Endothelial cell of hepatic sinusoid (primary cell): ENCODE measurements around the gene SPRN.
"Not testable (repeated sequence)": the region's sequence is repeated elsewhere in the genome, so short reads cannot be mapped to it uniquely, and the experiment has no call there.

Experiments used
- in situ Hi-C: cut with HindIII; loops from 2 replicates; pipeline ENCODE4 v1.10.0; 2017; ENCODE audit warnings: low sequenced_read_pairs

Gene SPRN

GRCh38 chr10:133441356-133441755 lies 16.9 kb upstream of the SPRN start:
- in situ Hi-C loops, result not testable (repeated sequence)

- in situ Hi-C loops, result no loop called here
Observed at GRCh38 chr10:133440633-133441285, 16.3 kb upstream of the SPRN start.

- in situ Hi-C loops, result no loop called here
Observed at GRCh38 chr10:133439517-133440461, 15.4 kb upstream of the SPRN start.

GRCh38 chr10:133438711-133439273 lies 14.4 kb upstream of the SPRN start:
- in situ Hi-C loops, result no loop called here

- in situ Hi-C loops, result not testable (repeated sequence)
Observed at GRCh38 chr10:133432789-133433188, 8.4 kb upstream of the SPRN start.

- in situ Hi-C loops, result not testable (repeated sequence)
Observed at GRCh38 chr10:133431888-133432613, 7.6 kb upstream of the SPRN start.

- in situ Hi-C loops, result not testable (repeated sequence)
Observed at GRCh38 chr10:133429571-133429970, 5.1 kb upstream of the SPRN start.

- in situ Hi-C loops, result not testable (repeated sequence)
Observed at GRCh38 chr10:133424102-133424501, 323 bp downstream of the SPRN start.

- in situ Hi-C loops, result no loop called here
Observed at GRCh38 chr10:133422807-133423771, 1.3 kb downstream of the SPRN start.

- in situ Hi-C loops, result no loop called here
Observed at GRCh38 chr10:133422223-133422806, 2.1 kb downstream of the SPRN start.

GRCh38 chr10:133421336-133422222 lies 2.8 kb downstream of the SPRN start:
- in situ Hi-C loops, result no loop called here

GRCh38 chr10:133420579-133420978 lies 3.8 kb downstream of the SPRN start:
- in situ Hi-C loops, result no loop called here

- in situ Hi-C loops, result no loop called here
Observed at GRCh38 chr10:133420028-133420427, 4.4 kb downstream of the SPRN start.

GRCh38 chr10:133419211-133419950 lies 5.0 kb downstream of the SPRN start:
- in situ Hi-C loops, result no loop called here

GRCh38 chr10:133418289-133418993 lies 6.0 kb downstream of the SPRN start:
- in situ Hi-C loops, result no loop called here

GRCh38 chr10:133415752-133416151 lies 8.7 kb downstream of the SPRN start:
- in situ Hi-C loops, result no loop called here

- in situ Hi-C loops, result not testable (repeated sequence)
Observed at GRCh38 chr10:133414401-133414800, 10.0 kb downstream of the SPRN start.
